Epidermal melanocyte (primary cell): ENCODE results near the gene EPN3.

Source experiments
- DNase-seq: peaks from one replicate; pipeline ENCODE4 v3.0.0; 2011; ENCODE audit warnings: low spot score; ENCODE audit not compliant: insufficient read length

EPN3 gene

GRCh38 chr17:50532452-50533024 lies at the start of gene EPN3:
EPN3 (plus strand) TSS chr17:50532735; CDS start chr17:50536557, 3,822 bp downstream.
- DNase-seq: no peak

DNA sequence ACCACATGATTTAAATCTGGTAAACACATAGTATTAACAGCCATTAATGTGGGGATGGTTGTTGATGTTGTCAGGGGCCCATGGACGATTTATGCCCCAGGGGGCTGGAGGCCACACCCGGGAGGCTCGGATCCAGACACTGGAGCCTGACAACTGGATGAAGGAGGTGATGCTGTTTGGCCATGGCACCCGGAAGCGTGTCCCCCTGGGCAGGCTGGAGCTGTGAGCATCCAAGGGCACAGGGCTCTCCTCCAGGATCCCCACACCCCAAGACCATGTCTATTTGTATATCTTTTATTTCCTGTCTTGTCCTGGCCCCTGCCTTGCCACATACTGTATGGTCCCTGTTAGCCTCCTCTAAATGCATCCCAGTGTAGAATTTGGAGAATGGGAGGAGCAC lies 49.3 kb upstream of the EPN3 start:
- no peak for DNase-seq

- no peak for DNase-seq
These were observed 48.0 kb upstream of the EPN3 start for GRCh38 chr17:50484386-50485155.

GRCh38 chr17:50487213-50488096 lies 45.1 kb upstream of the EPN3 start:
- no peak for DNase-seq

- DNase-seq: no peak
These were observed 43.7 kb upstream of the EPN3 start for GRCh38 chr17:50488880-50489279.

- DNase-seq: no peak
These were observed 41.0 kb upstream of the EPN3 start for GRCh38 chr17:50491505-50491904.

DNA sequence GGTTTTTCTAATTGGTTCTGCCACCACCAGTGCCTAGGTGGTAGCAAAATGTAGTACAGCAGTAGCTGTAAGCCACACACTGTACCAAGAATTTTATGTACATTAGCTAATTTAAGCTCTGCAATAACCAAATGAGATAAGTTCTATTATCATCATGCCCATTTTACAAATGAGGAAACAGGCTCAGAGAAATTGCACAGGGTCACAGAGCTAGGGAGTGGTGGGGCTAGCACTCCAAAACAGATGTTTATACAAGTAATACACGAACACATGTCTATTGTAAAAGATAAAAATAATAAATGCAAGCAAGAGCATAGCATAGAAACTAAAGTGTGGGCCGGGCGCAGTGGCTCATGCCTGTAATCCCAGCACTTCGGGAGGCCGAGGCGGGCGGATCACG lies 40.3 kb upstream of the EPN3 start:
- DNase-seq: no peak

DNA sequence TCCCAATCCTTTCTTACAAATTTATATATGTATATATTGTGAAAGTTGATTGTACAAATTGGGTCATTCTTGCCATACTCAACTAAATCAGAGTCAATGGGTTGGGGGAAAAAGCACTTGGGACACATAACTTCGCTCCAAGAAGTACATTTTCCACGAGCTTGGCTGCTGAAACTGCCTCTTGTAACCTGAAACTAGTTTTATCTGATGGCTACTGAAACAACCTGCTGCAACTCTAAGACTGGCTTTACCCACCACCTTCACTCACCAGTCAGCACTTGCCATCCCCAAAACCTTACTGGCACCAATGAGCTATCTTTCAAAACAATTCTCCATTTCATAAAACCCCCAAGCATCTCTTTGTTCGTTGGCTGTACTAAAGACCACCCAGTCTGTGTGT lies 38.8 kb upstream of the EPN3 start:
- no peak for DNase-seq

- no peak for DNase-seq
These were observed 37.2 kb upstream of the EPN3 start for GRCh38 chr17:50495217-50495823.

DNA sequence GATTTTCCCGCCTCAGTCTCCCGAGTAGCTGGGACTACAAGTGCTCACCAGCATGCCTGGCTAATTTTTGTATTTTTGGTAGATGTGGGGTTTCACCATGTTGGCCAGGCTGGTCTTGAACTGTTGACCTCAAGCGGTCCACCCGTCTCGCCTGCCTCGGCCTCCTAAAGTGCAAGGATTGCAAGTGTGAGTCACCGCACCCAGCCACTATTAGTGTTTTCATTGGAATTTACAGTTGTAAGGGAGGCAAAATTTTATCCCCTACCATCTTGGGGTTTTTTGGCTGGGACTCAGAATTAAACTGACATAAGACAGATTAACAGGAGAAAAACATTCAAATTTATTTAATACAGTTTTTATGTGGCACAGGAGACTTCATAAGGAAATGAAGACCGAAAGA lies 36.6 kb upstream of the EPN3 start:
- no peak for DNase-seq

- DNase-seq: no peak
These were observed 34.3 kb upstream of the EPN3 start for GRCh38 chr17:50498021-50498874.

DNA sequence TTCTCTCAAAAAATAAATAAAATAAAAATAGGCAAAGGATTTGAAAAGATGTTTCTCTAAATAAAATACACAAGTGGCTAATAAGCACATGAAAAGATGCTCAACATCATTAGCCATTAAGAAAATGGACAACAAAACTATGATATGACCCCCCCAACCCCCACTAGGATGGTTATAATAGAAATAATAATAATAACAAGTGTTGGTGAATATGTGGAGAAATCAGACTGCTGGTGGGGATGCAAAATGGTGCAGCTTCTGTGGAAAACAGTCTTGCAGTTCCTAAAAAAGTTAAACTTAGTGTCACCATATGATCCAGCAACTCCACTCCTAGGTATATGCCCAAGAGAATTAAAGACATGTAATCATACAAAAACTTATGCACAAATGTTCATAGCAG lies 33.3 kb upstream of the EPN3 start:
- no peak for DNase-seq

GRCh38 chr17:50499721-50500120 lies 32.8 kb upstream of the EPN3 start:
- no peak for DNase-seq

- no peak for DNase-seq
These were observed 31.5 kb upstream of the EPN3 start for GRCh38 chr17:50501054-50501453.

DNA sequence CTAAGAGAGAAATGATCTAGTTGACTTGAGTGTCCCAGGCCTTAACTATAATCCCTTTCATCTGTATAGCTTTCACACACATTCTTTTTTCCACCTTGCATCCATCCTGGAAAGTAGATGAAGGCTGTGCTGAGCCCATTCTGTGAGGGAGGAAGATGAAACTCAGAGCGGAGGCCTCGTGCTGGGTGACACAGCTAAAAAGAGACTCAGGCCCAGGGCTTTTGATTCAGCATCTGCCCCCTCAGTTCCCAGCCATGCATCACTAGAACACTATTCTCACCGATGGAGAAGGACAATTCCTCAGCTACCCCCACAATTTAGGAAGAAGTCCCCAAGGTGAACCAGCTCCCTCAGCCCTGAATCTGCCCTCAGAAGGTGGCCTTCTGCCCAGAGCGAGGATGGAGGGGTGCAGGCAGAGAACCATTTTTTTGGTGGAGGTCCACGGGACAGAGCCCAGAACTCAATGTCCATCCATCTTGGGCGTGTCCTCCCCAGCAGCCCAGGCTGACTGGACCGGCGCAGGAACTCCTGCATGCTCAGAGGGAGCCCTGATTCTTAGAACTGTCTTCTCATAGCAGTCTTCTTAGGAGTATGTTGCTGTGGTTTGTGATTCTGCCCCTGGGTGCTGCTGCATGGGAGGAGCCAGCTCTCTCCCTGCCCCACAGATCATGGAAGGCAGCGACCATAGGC lies 30.1 kb upstream of the EPN3 start:
- no peak for DNase-seq

- no peak for DNase-seq
These were observed 26.9 kb upstream of the EPN3 start for GRCh38 chr17:50505591-50506130.

- DNase-seq: no peak
These were observed 26.2 kb upstream of the EPN3 start for GRCh38 chr17:50506298-50506697.

DNA sequence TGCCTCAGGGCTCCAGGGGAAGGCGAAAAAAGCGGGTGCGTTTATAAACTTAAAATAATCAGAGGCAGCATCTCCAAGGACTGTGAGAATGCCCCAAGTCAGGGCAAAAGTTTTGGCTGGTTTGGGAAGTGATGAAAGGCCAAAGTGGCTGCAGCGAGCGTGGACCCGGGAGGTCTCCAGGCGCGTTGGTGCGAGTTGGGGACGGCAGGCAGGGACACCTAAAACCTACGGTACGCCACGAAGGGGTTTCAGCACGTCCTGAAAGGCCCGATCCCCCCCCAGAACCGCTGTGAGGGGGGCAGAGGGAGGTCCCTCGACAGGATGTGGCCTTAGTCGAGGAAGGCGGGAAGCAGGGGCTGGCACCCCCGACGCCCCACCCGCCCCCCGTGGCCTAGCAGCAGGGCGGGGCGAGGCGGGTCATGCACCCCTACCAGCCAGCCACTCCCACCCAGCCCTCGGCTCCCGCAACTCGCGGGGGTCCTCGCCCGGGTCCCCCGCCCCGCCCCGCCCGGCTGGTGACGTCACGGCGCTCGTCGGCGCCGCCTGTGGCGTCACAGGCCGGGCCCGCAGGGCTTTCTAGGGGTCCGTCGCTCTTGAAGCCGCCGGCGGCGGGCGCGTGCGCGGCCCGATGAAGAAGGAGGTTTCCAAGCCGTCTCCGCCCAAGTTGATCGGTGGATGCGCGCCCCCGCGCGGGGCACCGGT lies 24.5 kb upstream of the EPN3 start, which contains the start of gene MYCBPAP:
Gene MYCBPAP, plus strand, starts transcription at position 569 of the 702 bp plus-strand sequence. CDS start 236 bp downstream, outside the sequence.
- peak; percentile 92 for DNase-seq
